Fibroblast of skin of left quadriceps (primary cell): ENCODE data around the gene NEFH.
"Not testable (repeated sequence)": the region's sequence is repeated elsewhere in the genome, so short reads cannot be mapped to it uniquely, and the experiment has no call there.

Experiments
- DNase-seq, 2 experiments: peaks; one replicate each; pipeline ENCODE4 v3.0.0-alpha.2; 2013; ENCODE audit warnings: low read depth in 2 of 2

The NEFH gene

DNA sequence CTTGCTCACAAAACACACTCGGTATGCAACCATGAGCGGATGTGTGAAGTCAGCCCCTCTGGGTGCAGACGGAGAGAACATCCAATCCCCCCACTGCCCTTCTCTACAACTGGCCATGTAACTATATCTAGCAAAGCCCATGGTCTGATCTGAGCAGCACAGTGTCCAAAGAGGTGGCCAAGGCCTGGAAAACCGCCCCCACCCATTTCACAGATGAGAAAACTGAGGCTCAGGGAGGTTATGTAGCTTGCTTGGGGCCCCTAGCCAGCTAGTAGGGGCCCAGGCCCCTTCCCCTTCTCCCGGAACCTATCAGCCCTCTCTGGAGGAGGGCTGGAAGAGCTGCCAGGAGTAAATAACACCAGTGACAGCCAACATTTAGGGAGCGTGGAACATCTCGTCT is 15.4 kb upstream of the NEFH start:
- no peak for DNase-seq

DNA sequence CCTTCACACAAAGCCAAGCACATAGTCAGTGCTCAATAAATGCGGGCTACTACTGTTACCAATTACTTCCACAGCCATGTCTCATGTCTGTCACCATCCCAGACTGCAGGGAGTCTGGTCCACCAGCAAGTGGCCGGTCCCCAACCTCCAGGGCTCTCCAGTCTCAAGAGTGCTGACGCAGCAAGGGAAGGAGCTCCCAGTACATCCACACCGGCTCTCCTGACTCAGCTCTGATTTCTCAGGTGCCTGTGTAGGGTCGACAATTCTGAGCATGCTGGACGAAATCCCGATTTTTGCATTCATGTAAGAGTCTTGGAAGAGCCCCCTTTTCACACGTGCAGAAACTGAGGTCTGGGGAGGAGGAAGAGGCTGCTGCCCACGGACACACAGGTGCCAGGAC is 10.3 kb upstream of the NEFH start:
- no peak for DNase-seq

DNA sequence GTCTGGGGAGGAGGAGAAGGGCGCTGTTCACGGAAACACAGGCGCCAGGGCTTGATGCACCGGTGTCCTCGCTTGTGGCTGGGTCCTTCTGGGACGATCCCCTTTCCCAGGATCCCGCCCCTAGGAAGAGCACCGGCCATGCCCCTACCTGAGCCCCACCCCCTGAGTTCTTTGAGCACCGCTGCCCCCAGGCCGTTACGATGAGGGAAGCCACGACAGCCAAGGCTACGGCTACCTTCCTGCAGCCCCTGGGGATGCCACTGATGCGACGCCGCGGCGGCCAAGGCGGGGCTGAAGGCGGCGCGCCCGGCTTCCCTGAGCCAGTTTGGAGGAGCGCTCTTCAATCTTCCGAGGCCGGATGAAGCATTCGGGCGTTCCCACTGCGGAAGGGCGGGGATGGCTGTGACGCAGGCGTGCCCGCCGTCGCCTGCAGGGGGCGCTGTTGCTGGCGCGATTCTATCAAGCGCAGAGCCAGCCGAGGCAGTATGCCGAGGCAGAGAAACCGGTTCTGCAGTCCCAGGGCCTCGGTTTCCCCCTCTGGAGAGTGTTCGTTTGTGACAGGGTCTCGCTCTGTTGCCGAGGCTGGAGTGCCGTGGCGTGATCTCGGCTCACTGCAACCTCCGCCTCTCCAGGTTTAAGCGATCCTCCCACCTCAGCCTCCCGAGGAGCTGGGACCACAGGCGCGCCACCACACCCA is 9.7 kb upstream of the NEFH start:
- DNase-seq: peak in 1 of 2 experiments; percentile 4

DNA sequence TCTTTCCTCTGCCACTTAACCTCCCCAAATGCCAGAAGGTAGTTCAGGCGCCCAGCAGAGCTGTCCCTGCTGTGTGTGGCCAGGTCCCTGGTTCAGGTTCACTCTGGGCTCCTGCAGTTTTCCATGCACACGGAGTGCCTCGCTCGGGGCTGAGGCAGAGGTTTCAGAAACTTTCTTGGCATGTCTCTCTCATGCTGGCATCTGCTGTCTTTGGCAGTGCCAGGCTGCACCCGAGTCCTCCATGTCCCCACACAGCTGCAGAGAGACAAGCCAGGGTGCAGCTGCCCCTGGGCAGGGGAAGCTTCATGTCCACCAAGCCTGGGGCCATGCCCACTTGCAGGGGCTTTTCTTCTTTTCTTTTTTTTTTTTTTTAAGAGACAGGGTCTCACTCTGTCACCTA is 7.0 kb upstream of the NEFH start:
- no peak for DNase-seq

DNA sequence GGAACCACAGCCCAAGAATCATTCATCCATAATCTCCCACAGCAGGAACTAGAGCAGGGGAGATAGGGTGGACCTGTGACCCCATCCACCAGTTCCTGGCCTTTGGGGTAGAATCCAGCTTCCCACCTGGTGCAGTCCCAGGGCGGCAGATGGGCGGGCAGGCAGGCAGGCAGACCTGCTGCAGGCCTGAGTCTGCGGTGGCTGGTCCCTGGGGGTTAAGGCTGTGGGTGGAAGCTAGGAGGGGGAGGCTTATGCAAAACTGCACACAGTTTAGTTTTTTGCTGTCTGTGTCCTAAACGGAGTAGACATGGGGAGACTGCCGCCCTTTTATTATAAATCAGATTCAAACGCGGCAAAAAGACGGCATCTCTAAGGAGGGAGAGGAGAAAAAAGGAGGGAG is 4.5 kb upstream of the NEFH start:
- DNase-seq: no peak

DNA sequence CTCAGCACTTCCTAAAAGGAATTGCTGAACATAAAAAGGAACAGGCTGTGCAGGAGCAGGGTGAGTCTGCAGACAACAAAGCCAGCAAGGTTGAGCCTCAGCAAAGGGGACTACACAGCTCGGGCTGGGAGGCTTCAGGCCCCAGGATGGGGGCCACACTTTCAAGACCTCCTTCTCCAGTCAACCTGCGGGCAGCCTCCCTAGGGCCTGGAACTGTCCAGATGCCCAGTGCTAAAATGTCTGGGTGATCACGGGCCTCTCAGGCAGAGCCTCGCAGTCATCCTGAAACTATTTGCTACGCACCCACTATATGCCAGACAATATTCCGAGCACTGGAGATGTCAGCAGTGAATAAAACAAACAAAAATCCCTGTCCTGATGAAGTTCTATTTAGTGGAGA is 3.9 kb upstream of the NEFH start:
- DNase-seq: no peak

DNA sequence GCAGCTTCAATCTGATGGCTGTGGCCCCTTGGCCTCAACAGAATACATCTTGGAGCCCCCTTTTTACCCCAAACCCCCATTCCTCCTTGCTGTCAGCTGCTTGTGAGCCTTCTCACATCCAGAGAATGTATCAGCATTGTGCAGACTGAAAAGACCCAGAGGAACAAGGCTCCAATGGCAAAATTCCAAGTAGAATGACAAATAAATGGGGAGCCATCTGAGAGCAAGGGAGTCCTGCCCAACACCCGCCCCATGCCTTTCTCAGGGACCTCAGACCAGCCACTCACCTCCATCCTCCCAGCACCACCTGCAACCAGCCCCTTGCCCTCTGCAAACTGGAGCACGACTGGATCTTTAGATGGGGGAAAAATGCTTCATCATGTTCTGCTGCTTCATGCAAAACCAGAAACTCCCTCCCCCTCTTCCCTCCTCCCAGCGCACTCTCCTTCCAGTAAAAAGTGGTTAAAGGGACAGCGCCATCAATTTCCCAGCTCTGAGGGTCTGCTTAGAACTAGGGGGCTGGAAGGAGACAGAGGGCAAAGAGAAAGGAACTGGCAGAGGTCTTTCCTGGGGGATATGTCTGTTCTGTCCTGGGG is 2.2 kb upstream of the NEFH start:
- DNase-seq: no peak

DNA sequence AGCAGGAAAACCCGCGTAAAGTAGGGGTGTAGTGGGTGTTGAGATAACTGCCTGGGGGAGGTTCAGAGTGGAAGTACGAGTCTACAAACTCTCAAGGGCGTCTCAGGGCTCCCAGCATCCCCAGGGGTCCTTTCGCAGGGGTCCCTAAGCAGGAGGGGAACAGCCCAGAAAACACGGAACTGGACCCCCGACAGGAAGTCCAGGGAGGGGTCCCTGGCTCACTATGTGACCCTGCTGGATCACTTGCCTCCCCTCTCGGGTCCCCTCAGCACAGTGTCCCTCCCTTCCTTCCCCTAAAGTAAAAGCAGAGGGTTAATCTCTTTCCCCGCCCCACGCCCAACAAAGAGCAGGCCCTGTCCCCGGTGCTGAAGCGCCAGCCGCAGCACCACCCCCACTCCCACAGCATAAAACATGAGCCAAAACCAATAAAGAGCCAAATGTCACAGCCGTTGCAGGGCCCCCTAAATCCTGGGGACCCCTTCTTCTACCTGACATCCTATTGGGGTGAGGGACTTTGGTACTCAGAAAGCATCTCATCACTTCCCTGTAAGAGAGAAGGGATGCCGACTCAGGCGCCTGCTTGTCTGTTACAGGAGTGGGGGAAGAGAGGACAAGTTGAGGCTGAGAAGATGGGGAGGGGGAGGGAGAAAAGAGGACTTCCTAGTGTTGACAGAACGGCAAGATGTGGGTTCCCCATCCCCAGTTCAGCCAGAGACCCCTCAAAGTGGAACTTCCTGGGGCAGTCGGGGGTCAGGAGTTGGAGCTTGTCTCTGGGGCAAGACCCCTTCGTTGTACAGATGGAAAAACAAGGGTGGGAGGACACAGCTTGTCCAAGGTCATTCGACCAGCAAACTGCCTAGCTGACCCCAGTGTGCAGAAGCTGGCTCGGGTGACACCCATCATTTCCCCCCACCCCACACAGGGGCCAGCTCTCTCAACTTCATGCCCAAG is 1.4 kb upstream of the NEFH start:
- no peak for DNase-seq

DNA sequence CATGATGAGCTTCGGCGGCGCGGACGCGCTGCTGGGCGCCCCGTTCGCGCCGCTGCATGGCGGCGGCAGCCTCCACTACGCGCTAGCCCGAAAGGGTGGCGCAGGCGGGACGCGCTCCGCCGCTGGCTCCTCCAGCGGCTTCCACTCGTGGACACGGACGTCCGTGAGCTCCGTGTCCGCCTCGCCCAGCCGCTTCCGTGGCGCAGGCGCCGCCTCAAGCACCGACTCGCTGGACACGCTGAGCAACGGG is 169 bp downstream of the NEFH start:
- DNase-seq: no peak

DNA sequence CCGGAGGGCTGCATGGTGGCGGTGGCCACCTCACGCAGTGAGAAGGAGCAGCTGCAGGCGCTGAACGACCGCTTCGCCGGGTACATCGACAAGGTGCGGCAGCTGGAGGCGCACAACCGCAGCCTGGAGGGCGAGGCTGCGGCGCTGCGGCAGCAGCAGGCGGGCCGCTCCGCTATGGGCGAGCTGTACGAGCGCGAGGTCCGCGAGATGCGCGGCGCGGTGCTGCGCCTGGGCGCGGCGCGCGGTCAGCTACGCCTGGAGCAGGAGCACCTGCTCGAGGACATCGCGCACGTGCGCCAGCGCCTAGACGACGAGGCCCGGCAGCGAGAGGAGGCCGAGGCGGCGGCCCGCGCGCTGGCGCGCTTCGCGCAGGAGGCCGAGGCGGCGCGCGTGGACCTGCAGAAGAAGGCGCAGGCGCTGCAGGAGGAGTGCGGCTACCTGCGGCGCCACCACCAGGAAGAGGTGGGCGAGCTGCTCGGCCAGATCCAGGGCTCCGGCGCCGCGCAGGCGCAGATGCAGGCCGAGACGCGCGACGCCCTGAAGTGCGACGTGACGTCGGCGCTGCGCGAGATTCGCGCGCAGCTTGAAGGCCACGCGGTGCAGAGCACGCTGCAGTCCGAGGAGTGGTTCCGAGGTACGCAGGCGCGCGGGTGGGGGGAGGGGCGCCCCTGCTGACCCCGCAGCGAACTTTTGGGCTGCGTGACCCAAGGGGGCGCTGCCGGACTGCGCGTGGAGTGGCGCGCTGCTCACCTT is 670 bp downstream of the NEFH start:
- peak; percentile 36 to 45 for DNase-seq

DNA sequence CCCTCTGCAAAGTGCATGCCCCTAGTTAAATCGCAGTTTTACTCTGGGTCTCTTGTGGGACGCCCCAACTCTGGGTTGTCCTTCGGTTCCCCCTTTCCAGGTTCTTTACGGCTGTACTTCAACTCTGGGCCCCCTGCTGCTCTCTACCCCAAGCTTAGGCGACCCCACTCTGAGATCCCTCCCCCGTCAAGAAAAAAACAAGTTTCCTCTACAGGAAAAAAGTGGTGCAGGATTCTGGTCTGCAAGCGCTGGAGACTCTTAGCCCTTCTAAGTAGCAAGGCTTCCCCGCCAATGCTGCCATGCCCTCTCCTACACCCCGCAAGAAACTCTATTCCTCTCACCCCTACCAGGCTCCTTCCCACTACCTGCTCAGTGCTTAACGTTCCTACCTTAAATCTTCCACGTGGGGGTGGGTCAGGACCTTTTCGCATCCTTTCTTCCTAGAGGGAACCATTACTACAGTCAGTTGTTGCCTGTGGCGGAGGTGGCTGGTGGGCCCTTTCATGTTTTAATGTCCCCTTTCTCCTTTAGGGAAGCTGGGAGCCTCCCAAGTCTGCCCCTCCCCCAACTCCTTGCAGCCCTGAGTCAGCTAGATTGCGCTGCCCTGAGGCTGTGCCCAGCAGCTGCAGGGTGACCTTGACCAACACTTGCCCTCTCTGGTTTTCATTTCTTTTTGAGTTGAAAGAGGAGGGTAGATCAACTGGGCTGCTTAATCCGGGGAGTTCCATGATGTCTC is 1.4 kb downstream of the NEFH start:
- no peak for DNase-seq

DNA sequence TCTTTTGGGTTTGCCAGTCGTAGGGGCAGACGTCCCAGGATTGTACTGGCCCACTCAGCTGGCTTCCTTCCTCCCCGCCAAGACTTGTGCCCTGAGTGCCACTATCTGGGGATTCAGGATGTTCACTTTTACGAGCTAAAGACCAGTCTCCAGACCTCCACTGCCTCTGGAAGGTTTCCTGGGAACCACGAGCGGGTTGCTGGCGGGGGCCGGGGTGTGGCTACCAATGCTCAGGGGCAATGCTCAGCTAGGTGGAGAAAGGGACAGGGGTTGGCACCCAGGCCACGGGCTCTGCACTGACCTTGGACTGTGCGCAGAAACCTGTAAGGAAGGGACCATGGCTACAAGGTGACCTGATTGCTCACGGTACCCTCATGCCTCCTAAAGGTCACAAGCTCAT is 2.2 kb downstream of the NEFH start:
- DNase-seq: no peak

DNA sequence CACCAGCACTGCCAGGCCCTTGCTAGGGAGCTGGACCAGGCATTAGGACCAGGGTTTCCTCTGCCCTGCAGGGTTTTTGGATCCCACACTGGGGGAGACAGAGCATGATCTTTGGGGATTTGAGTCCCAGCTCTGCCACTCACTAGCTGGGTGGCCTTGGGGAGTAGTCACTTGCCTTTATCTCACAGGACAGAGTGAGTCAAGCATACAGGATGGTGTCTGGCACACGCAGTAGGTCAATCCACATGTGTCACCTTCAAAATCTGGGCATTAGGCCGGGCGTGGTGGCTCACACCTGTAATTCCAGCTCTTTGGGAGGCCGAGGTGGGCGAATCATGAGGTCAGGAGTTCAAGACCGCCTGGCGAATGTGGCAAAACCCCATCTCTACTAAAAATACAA is 2.7 kb downstream of the NEFH start:
- no peak for DNase-seq

DNA sequence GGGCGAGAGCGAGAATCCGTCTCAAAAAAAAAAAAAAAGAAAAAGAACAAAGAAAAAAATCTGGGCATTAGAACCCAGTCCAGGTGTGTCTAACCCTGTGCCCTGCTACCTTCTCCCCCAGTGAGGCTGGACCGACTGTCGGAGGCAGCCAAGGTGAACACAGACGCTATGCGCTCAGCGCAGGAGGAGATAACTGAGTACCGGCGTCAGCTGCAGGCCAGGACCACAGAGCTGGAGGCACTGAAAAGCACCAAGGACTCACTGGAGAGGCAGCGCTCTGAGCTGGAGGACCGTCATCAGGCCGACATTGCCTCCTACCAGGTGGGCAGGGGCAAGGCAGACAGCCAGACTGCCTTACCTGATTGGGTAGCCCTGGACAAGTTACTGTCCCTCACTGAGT is 3.2 kb downstream of the NEFH start:
- no peak for DNase-seq

DNA sequence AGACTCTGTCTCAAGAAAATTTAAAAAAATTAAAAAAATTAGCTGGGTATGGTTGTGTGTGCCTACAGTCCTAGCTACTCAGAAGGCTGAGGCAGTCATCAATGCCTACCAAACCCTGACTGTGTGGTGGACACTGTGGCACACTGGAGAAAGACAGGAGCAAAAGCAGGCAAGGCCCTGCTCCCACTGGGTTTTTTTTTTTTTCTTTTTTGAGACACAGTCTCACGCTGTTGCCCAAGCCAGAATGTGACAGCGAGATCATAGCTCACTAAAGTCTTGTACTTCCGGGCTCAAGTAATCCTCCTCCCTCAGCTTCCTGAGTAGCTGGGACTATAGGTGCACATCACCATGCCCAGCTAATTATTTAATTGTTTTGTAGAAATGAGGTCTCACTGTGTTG is 4.6 kb downstream of the NEFH start:
- no peak for DNase-seq

DNA sequence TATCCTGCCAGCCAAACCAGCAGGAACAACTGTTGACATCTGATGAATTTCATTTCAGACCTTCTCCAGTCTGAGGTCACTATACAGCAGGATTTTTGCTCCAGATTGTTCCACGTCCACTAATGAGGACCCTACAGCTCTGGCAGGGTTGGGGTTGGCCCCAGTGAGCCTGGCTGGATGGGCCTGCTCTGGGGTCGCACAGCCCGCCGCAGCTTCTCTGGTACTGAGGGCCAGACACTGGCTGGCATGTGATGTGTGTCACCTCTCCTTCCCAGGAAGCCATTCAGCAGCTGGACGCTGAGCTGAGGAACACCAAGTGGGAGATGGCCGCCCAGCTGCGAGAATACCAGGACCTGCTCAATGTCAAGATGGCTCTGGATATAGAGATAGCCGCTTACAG is 5.4 kb downstream of the NEFH start:
- DNase-seq: no peak

DNA sequence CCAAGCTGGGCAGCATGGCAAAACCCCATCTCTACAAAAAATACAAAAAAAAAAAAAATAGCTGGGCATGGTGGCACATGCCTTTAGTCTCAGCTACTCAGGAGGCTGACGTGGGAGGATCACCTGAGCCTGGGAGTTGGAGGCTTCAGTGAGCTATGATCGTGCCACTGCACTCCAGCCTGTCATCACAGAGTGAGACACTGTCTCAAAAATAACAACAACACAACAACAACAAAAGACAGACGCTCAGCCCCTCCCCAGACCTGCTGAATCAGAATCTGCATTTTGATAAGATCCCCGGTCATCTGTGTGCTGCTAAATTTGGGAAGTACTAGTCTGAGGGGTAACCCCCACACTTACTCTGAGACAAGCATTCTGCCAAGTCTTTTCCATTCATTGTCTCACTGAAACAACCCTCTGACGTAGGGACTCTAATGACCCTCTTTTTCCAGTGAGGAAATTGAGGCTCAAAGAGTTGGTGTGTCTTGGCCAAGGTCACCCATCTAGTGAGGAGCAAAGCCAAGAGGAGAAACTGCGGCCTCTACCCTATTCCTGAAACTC is 7.5 kb downstream of the NEFH start:
- no peak for DNase-seq

DNA sequence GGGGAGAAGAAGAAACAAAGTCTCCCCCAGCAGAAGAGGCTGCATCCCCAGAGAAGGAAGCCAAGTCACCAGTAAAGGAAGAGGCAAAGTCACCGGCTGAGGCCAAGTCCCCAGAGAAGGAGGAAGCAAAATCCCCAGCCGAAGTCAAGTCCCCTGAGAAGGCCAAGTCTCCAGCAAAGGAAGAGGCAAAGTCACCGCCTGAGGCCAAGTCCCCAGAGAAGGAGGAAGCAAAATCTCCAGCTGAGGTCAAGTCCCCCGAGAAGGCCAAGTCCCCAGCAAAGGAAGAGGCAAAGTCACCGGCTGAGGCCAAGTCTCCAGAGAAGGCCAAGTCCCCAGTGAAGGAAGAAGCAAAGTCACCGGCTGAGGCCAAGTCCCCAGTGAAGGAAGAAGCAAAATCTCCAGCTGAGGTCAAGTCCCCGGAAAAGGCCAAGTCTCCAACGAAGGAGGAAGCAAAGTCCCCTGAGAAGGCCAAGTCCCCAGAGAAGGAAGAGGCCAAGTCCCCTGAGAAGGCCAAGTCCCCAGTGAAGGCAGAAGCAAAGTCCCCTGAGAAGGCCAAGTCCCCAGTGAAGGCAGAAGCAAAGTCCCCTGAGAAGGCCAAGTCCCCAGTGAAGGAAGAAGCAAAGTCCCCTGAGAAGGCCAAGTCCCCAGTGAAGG is 9.2 kb downstream of the NEFH start:
- DNase-seq: not testable (repeated sequence)

DNA sequence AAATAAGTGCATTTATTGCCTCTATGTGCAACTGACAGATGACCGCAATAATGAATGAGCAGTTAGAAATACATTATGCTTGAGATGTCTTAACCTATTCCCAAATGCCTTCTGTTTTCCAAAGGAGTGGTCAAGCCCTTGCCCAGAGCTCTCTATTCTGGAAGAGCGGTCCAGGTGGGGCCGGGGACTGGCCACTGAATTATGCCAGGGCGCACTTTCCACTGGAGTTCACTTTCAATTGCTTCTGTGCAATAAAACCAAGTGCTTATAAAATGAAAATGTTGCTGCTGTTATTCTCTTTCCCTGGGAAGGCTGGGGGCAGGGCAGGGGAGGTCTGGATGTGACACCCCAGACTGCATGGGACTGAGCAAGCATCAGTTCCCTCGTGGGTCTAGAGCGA is 11.0 kb downstream of the NEFH start:
- DNase-seq: no peak

DNA sequence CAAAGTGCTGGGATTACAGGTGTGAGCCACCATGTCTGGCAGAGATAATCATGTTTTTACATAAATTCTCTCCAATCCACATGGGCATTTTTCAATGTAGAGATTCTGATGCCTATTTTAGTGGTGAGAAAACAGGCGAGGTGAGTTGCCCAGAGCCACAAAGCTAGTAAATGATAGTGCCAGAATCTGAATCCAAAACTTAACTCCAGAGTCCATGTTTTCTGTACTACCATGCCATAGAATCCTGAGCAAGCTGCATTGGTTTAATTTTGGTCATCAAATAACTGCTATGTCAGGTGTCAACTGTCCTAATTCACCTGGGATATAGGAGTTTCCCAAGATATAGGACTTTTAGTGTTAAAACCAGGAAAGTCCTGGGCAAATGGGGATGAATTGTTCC is 13.6 kb downstream of the NEFH start:
- no peak for DNase-seq

DNA sequence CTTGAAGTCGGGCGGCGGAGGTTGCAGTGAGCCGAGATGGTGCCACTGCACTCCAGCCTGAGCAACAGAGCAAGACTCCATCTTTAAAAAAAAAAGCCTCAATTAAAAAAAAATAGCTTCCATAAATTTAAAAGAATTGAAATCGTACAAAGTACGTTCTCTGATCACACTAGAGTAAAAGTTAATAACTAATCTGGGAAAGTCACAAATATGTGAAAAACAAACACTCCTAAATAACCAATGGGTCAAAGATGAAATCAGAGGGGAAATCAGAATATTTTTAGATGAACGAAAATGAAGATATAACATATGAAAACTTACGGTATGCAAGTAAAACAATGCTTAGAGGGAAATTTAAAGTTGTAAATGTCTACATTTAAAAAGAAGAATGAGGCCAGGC is 19.8 kb downstream of the NEFH start:
- DNase-seq: no peak
